H1 (cell line): Measurements from ENCODE around the gene TSGA10IP. TPM values are rescaled to one million over a fixed set of nuclear protein-coding genes. Genes with fewer than 3 reads are reported as not detected.

Experiments
- ASH2L ChIP-seq: fragments of 200-600, 300-600 bp; sonication (generic); IDR thresholded peaks from one replicate; pipeline ENCODE4 v1.7.1; 2017; ENCODE audit warnings: low read length
- BRCA1 ChIP-seq: IDR thresholded peaks from 2 replicates; pipeline ENCODE4 v1.6.1; 2012; ENCODE audit warnings: low read depth, low read length, improper control_type of control experiment
- FOSL1 ChIP-seq: IDR thresholded peaks from 2 replicates; pipeline ENCODE4 v1.6.1; 2011; ENCODE audit warnings: mild to moderate bottlenecking, low read depth, low read length, moderate library complexity; ENCODE audit not compliant: insufficient read depth
- RNF2 ChIP-seq: fragments of 200-900, 300-1000 bp; sonication (generic); IDR thresholded peaks from 2 replicates; pipeline ENCODE4 v1.7.1; 2016; ENCODE audit warnings: borderline replicate concordance, low read depth, mild to moderate bottlenecking, antibody characterized with exemption, low read length; ENCODE audit not compliant: poor library complexity, severe bottlenecking; ENCODE audit errors: missing control alignments
- SUZ12 ChIP-seq: fragments of 200-600 bp; sonication (generic); IDR thresholded peaks from 2 replicates; pipeline ENCODE4 v1.6.1; 2012; ENCODE audit warnings: mild to moderate bottlenecking, inconsistent platforms, low read length, moderate library complexity, mixed read lengths
- polyA plus RNA-seq, 7 experiments: library from polyadenylated mRNA; depleted of rRNA in 3 of 7; stranded (reverse) in 5 of 7; unstranded in 2 of 7; fragments of >200 nt in 5 of 7; fragments of 200-250 nt in 2 of 7; gene quantifications; 1 replicate in 5 of 7; 2 replicates in 1 of 7; 4 replicates in 1 of 7; pipeline versions ENCODE4 v1.2.1 to v1.2.3, GENCODE V29; 2011 to 2013; ENCODE audit warnings: missing spikeins in 2 of 7, mixed read lengths in 2 of 7
- total RNA-seq: library from RNA; stranded (reverse); fragmentation: NEBNext Ultra II Directional; extraction: Animal tissue kit (Norgen Biotek cat#: 25700); gene quantifications from 2 replicates; pipeline ENCODE4 v1.2.1, GENCODE V29; 2021
- TF ChIP-seq, protein P1 (sequence below): IDR thresholded peaks from 2 replicates; pipeline ENCODE4 v1.6.1; 2012; ENCODE audit warnings: low read length, inconsistent platforms
- TF ChIP-seq, protein P2 (sequence below): IDR thresholded peaks from 2 replicates; pipeline ENCODE4 v1.6.1; 2011; ENCODE audit warnings: low read depth, mild to moderate bottlenecking, low read length; ENCODE audit not compliant: insufficient read depth

The TSGA10IP gene
- total and polyA plus RNA-seq, 2 of the 8 experiments (the other 6 are each of a cell fraction or from before 2014, with no cell fraction given) = 1.9 to 6.0 TPM

DNA sequence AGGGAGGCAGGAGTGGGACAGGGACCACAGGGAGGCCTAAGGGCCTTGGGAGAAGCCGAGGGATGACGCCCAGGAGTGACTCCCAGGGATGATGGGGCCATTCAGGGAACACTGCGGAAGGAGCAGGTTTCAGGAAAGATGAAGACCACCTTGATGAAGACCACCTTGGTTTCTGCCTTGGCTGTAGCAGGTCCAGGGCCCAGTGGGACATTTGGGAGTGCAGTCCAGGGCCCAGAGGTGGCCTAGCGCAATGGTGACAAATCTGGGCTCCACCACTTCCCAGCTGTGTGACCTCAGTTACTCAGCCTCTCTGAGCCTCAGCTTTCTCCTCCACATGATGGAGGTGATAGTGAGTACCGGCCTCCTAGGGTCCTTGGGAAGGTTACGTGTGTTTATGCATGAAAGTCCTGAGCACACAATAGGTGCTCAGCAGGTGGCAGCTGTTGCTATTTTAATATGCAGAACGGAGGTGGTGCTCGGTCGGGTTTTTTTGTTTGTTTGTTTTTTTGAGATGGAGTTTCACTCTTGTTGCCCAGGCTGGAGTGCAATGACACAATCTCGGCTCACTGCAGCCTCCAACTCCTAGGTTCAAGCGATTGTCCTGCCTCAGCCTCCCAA, 770 bp downstream of the TSGA10IP start (continued):
- TF ChIP-seq ASH2L (no peak), BRCA1 (no peak), FOSL1 (no peak), SUZ12 (no peak), RNF2 (no peak)
- TF ChIP-seq, protein P1, sequence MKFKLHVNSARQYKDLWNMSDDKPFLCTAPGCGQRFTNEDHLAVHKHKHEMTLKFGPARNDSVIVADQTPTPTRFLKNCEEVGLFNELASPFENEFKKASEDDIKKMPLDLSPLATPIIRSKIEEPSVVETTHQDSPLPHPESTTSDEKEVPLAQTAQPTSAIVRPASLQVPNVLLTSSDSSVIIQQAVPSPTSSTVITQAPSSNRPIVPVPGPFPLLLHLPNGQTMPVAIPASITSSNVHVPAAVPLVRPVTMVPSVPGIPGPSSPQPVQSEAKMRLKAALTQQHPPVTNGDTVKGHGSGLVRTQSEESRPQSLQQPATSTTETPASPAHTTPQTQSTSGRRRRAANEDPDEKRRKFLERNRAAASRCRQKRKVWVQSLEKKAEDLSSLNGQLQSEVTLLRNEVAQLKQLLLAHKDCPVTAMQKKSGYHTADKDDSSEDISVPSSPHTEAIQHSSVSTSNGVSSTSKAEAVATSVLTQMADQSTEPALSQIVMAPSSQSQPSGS = no peak
- TF ChIP-seq, protein P2, sequence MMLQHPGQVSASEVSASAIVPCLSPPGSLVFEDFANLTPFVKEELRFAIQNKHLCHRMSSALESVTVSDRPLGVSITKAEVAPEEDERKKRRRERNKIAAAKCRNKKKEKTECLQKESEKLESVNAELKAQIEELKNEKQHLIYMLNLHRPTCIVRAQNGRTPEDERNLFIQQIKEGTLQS = no peak
